ENCODE results near the gene DELE1.
"Not testable (repeated sequence)": the region's sequence is repeated elsewhere in the genome, so short reads cannot be mapped to it uniquely, and the experiment has no call there.

The DELE1 gene

GRCh38 chr5:141880961-141881801 lies 42.5 kb upstream of the DELE1 start:
- no peak for DNase-seq (ENCODE audit: low spot score)
- no peak for TF ChIP-seq CTCF (IDR thresholded peaks at IDR 0.05; ENCODE audit: extremely low read depth, missing control alignments)

GRCh38 chr5:141881886-141882285 lies 41.8 kb upstream of the DELE1 start:
- no peak for TF ChIP-seq CTCF (IDR thresholded peaks at IDR 0.05; ENCODE audit: extremely low read depth, missing control alignments)
- no peak for DNase-seq (ENCODE audit: low spot score)

- no peak for TF ChIP-seq CTCF (IDR thresholded peaks at IDR 0.05; ENCODE audit: extremely low read depth, missing control alignments)
- DNase-seq (ENCODE audit: low spot score), result no peak
Measured at GRCh38 chr5:141882594-141883183, 41.0 kb upstream of the DELE1 start.

GRCh38 chr5:141883184-141883891 lies 40.3 kb upstream of the DELE1 start:
- TF ChIP-seq CTCF (IDR thresholded peaks at IDR 0.05; ENCODE audit: extremely low read depth, missing control alignments), result no peak
- no peak for DNase-seq (ENCODE audit: low spot score)

- DNase-seq (ENCODE audit: low spot score), result no peak
- TF ChIP-seq CTCF (IDR thresholded peaks at IDR 0.05; ENCODE audit: extremely low read depth, missing control alignments), result no peak
Measured at GRCh38 chr5:141883892-141884318, 39.8 kb upstream of the DELE1 start.

GRCh38 chr5:141889282-141889871 lies 34.3 kb upstream of the DELE1 start:
- DNase-seq (ENCODE audit: low spot score), result no peak
- TF ChIP-seq CTCF (IDR thresholded peaks at IDR 0.05; ENCODE audit: extremely low read depth, missing control alignments), result peak; percentile 15

GRCh38 chr5:141890429-141890828 lies 33.2 kb upstream of the DELE1 start:
- DNase-seq (ENCODE audit: low spot score), result not testable (repeated sequence)

Measured in GM20000 (cell line).